IMR-90 (cell line): Measurements from ENCODE around the gene CLEC16A. TPM values are rescaled to one million over a fixed set of nuclear protein-coding genes. Genes with fewer than 3 reads are reported as not detected.

Experiments used
- ATAC-seq: fragments of 200-7000 bp; cut with Tn5 transposase; 2 replicates; pipeline ENCODE4 v1.9.1; 2020; ENCODE audit warnings: low read depth, mild to moderate bottlenecking, moderate library complexity
- BruUV-seq: library from RNA; stranded (reverse); fragments of 400-500 nt; replicated peaks from 2 replicates; lab custom pipeline; 2021; lab: Mats Ljungman, UMichigan
- CTCF ChIA-PET: fragments of 300-600 bp; formaldehyde crosslinking; extraction: SDS; loops from one replicate; lab custom pipeline; 2021; ENCODE audit warnings: antibody characterized with exemption; lab: Yijun Ruan, JAX
- POLR2A ChIA-PET: fragments of 300-600 bp; sonication (Branson Sonifier 250); formaldehyde crosslinking; loops from one replicate; lab custom pipeline; 2022; ENCODE audit warnings: antibody characterized with exemption; ENCODE audit not compliant: unreplicated experiment; lab: Charles Lee
- DNase-seq: peaks from one replicate; pipeline ENCODE4 v3.0.0; 2013
- H2AFZ ChIP-seq: replicated peaks from 2 replicates; pipeline ENCODE3; 2013; ENCODE audit warnings: low read length, mild to moderate bottlenecking; ENCODE audit not compliant: poor library complexity
- H2AK5ac ChIP-seq: 2 replicates; pipeline ENCODE4 v1.6.1; 2013; ENCODE audit warnings: low read depth, low read length, inconsistent platforms
- H2AK9ac ChIP-seq: replicated peaks from 2 replicates; pipeline ENCODE3; 2013; ENCODE audit warnings: mild to moderate bottlenecking, low read depth, low read length, moderate library complexity; ENCODE audit not compliant: poor library complexity
- H2BK120ac ChIP-seq: 2 replicates; pipeline ENCODE4 v1.6.1; 2013; ENCODE audit warnings: low read depth, low read length, inconsistent platforms
- H2BK15ac ChIP-seq: 3 replicates; pipeline ENCODE4 v1.6.1; 2013; ENCODE audit warnings: low read depth, low read length, inconsistent platforms
- H2BK20ac ChIP-seq: 2 replicates; pipeline ENCODE4 v1.6.1; 2013; ENCODE audit warnings: low read depth, mild to moderate bottlenecking, inconsistent platforms, low read length, moderate library complexity
- H2BK5ac ChIP-seq: 2 replicates; pipeline ENCODE4 v1.6.1; 2013; ENCODE audit warnings: mild to moderate bottlenecking, low read depth, low read length, inconsistent platforms; ENCODE audit not compliant: poor library complexity, severe bottlenecking
- H3K14ac ChIP-seq: replicated peaks from 2 replicates; pipeline ENCODE4 v1.6.1; 2013; ENCODE audit warnings: low read depth, low read length, inconsistent platforms
- H3K18ac ChIP-seq: 2 replicates; pipeline ENCODE4 v1.6.1; 2013; ENCODE audit warnings: low read depth, low read length, control low read depth
- H3K23ac ChIP-seq: 2 replicates; pipeline ENCODE4 v1.6.1; 2013; ENCODE audit warnings: low read depth, low read length, inconsistent platforms
- H3K27ac ChIP-seq: 2 replicates; pipeline ENCODE4 v1.5.1; 2013; ENCODE audit warnings: mild to moderate bottlenecking, control low read depth, low read length; ENCODE audit not compliant: insufficient read depth
- H3K27me3 ChIP-seq: 2 replicates; pipeline ENCODE4 v1.6.1; 2013; ENCODE audit warnings: low read length; ENCODE audit not compliant: control insufficient read depth, insufficient read depth
- H3K36me3 ChIP-seq: 2 replicates; pipeline ENCODE4 v1.6.1; 2013; ENCODE audit warnings: low read length, mixed read lengths; ENCODE audit not compliant: control insufficient read depth, insufficient read depth
- H3K4ac ChIP-seq: 2 replicates; pipeline ENCODE4 v1.6.1; 2013; ENCODE audit warnings: low read depth, low read length, inconsistent platforms
- H3K4me1 ChIP-seq: 2 replicates; pipeline ENCODE4 v1.6.1; 2013; ENCODE audit warnings: low read length, mixed read lengths; ENCODE audit not compliant: control insufficient read depth, insufficient read depth
- H3K4me2 ChIP-seq: 2 replicates; pipeline ENCODE4 v1.6.1; 2013; ENCODE audit warnings: low read depth, mild to moderate bottlenecking, control low read depth, low read length, moderate library complexity
- H3K4me3 ChIP-seq: 2 replicates; pipeline ENCODE4 v1.5.1; 2013; ENCODE audit warnings: low read depth, mild to moderate bottlenecking, control low read depth, low read length, moderate library complexity; ENCODE audit not compliant: insufficient read depth
- H3K56ac ChIP-seq: 2 replicates; pipeline ENCODE4 v1.6.1; 2013; ENCODE audit warnings: low read length, inconsistent platforms; ENCODE audit not compliant: insufficient read depth; ENCODE audit errors: extremely low read depth
- H3K79me1 ChIP-seq, 2 experiments: 2 replicates each; pipeline ENCODE4 v1.6.1; 2013; ENCODE audit warnings: low read length in 2 of 2, inconsistent platforms in 1 of 2, low read depth in 1 of 2
- H3K9ac ChIP-seq: 2 replicates; pipeline ENCODE4 v1.6.1; 2013; ENCODE audit warnings: low read depth, low read length, control low read depth
- H3K9me1 ChIP-seq: 2 replicates; pipeline ENCODE4 v1.6.1; 2013; ENCODE audit warnings: low read length, inconsistent platforms; ENCODE audit not compliant: insufficient read depth
- H3K9me3 ChIP-seq: 2 replicates; pipeline ENCODE4 v1.6.1; 2013; ENCODE audit warnings: low read length; ENCODE audit not compliant: control insufficient read depth, insufficient read depth
- H4K20me1 ChIP-seq: 2 replicates; pipeline ENCODE4 v1.6.1; 2013; ENCODE audit warnings: low read length, inconsistent platforms; ENCODE audit not compliant: insufficient read depth
- H4K5ac ChIP-seq: 2 replicates; pipeline ENCODE4 v1.6.1; 2013; ENCODE audit warnings: mild to moderate bottlenecking, low read depth, low read length, control low read depth
- H4K8ac ChIP-seq, 2 experiments: 2 replicates each; pipeline ENCODE4 v1.6.1; 2013; ENCODE audit warnings: low read depth in 2 of 2, low read length in 2 of 2, control low read depth in 1 of 2, inconsistent platforms in 1 of 2
- H4K91ac ChIP-seq: 2 replicates; pipeline ENCODE4 v1.6.1; 2013; ENCODE audit warnings: low read depth, low read length, inconsistent platforms; ENCODE audit not compliant: insufficient read depth
- CEBPB ChIP-seq: IDR thresholded peaks from 2 replicates; pipeline ENCODE4 v1.6.1; 2012; ENCODE audit warnings: low read depth, low read length, improper control_type of control experiment
- FOS ChIP-seq: fragments of 150-350 bp; IDR thresholded peaks from 2 replicates; pipeline ENCODE4 v1.6.1; 2016; ENCODE audit warnings: low read depth, low read length
- WGBS, 2 experiments: methylation state at CpG; one replicate each; pipeline versions ENCODE4 v1.1.5 to v1.1.7; 2013; ENCODE audit warnings: missing lambda C conversion rate in 2 of 2; ENCODE audit not compliant: insufficient read length in 1 of 2; ENCODE audit errors: extremely low coverage in 2 of 2; 5-methylcytosine and 5-hydroxymethylcytosine counted together
- dilution Hi-C: fragments of 300-500 bp; cut with HindIII; formaldehyde crosslinking; loops from one replicate; pipeline ENCODE4 v1.14.3; 2018; ENCODE audit warnings: low sequenced_read_pairs; ENCODE audit not compliant: unreplicated experiment
- in situ Hi-C: fragments of 300-500 bp; cut with MboI; formaldehyde crosslinking; loops from 3 replicates; pipeline ENCODE4 v1.14.3; 2019; ENCODE audit warnings: low sequenced_read_pairs, inconsistent platforms, mixed read lengths
- intact Hi-C: fragments of 100-400 bp; cut with micrococcal nuclease; formaldehyde crosslinking; loops from 2 replicates; pipeline ENCODE4 v1.10.0; 2022
- polyA plus RNA-seq, 3 experiments: library from polyadenylated mRNA; depleted of rRNA; stranded (reverse); fragments of >200 nt; gene quantifications; 2 replicates each; pipeline ENCODE4 v1.2.3, GENCODE V29; 2012; ENCODE audit warnings: low replicate concordance in 1 of 3
- total RNA-seq: library from RNA; depleted of rRNA; stranded (reverse); fragments of >200 nt; gene quantifications from 2 replicates; pipeline ENCODE4 v1.2.3, GENCODE V29; 2012

CLEC16A gene
- total and polyA plus RNA-seq, 2 of the 4 experiments (the other 2 are of a cell fraction), result 15.9 to 16.5 TPM

- dilution Hi-C loops, result no loop called here
- Histone ChIP-seq H3K4me3 (no peak overlapping the region), H3K18ac (no peak overlapping the region), H3K36me3 (peaks cover 14% of the 10 kb centered on the region), H3K27me3 (no peaks in the 10 kb centered on the region), H2BK5ac (no peak overlapping the region), H2AFZ (no peak overlapping the region), H3K56ac (no peak overlapping the region), H2BK15ac (no peak overlapping the region), H3K79me1 (peaks cover 0 to 4% of the 10 kb centered on the region in 2 experiments; a peak in 1 of 4 replicates), H3K9me3 (no peaks in the 10 kb centered on the region), H3K4me2 (no peak overlapping the region), H2BK120ac (no peak overlapping the region), H2BK20ac (no peak overlapping the region), H3K9ac (no peak overlapping the region), H4K8ac (no peak overlapping the region), H4K5ac (no peak overlapping the region), H4K91ac (no peak overlapping the region), H3K27ac (no peak overlapping the region), H2AK5ac (no peak overlapping the region), H3K14ac (no peak overlapping the region), H4K20me1 (no peaks in the 10 kb centered on the region; the same call in 1 of the 2 replicates), H3K9me1 (no peaks in the 10 kb centered on the region), H3K4me1 (peaks cover 5% of the 10 kb centered on the region), H3K23ac (no peak overlapping the region), H3K4ac (no peak overlapping the region), H2AK9ac (no peak overlapping the region)
- ATAC-seq (no peak), DNase-seq (no peak)
- in situ Hi-C loops, result loop anchor here (25.0 kb wide), 1 partner anchor 659 kb away; no protein-coding TSS in a partner anchor
- intact Hi-C loops, result no loop called here
- TF ChIP-seq CEBPB, result peak; percentile 90
- no peak for TF ChIP-seq FOS
- WGBS, 2 experiments, result no CpG with 5 or more reads among the region's 10 CpGs
- ChIA-PET CTCF (interaction anchor here (0.7 kb wide), 1 partner anchor 43 kb away, joined by 3 read pairs; no protein-coding TSS in a partner anchor), POLR2A (no interaction called here)
- BruUV-seq, result no TSS peak
Observed at GRCh38 chr16:10921536-10922327, 22.6 kb upstream of the CLEC16A start.
